HepG2 (cell line): ENCODE results near the gene DLX3. TPM values are rescaled to one million over a fixed set of nuclear protein-coding genes. Genes with fewer than 3 reads are reported as not detected.

ENCODE experiments used
- ATAC-seq: fragments of 200-7000 bp; cut with Tn5 transposase; 3 replicates; pipeline ENCODE4 v1.9.1; 2020; ENCODE audit warnings: mild to moderate bottlenecking, moderate library complexity
- BruUV-seq: library from RNA; stranded (reverse); fragments of 400-500 nt; replicated peaks from 2 replicates; lab custom pipeline; 2021; lab: Mats Ljungman, UMichigan
- CTCF ChIA-PET: fragments of 300-600 bp; formaldehyde crosslinking; extraction: SDS; loops from one replicate; lab custom pipeline; 2021; ENCODE audit warnings: low total read pairs, inconsistent platforms, low intra/inter-chr PET ratio; lab: Yijun Ruan, JAX
- POLR2A ChIA-PET: fragments of 350-600 bp; sonication (Branson Sonifier 250); formaldehyde crosslinking; loops from one replicate; lab custom pipeline; 2020; ENCODE audit warnings: antibody characterized with exemption, inconsistent platforms; lab: Yijun Ruan, JAX
- DNase-seq: peaks from one replicate; pipeline ENCODE4 v3.0.0-alpha.2; 2015; ENCODE audit warnings: low spot score
- FAIRE-seq: peaks from 3 replicates; lab custom pipeline; 2011; peaks lifted over from hg19 to GRCh38; lab: Jason Lieb, UNC
- H2AFZ ChIP-seq: one replicate; pipeline ENCODE4 v1.6.1; 2011; ENCODE audit warnings: low read length, inconsistent platforms
- H3K27ac ChIP-seq: fragments of 300-600 bp; 3 replicates; pipeline ENCODE4 v1.8.0; 2011; ENCODE audit warnings: mixed run types, mild to moderate bottlenecking, mixed read lengths, low read length, inconsistent platforms; ENCODE audit not compliant: insufficient read depth; ENCODE audit errors: extremely low read length
- H3K27me3 ChIP-seq, 2 experiments: fragments of 200-600 bp in 1 of 2; 2 replicates in 1 of 2; 3 replicates in 1 of 2; pipeline versions ENCODE4 v1.6.0 to v1.8.0; 2011; ENCODE audit warnings: low read length in 2 of 2, mild to moderate bottlenecking in 2 of 2, moderate library complexity in 2 of 2, inconsistent platforms in 1 of 2; ENCODE audit not compliant: insufficient read depth in 2 of 2, control insufficient read depth in 1 of 2
- H3K36me3 ChIP-seq, 2 experiments: fragments of 200-600 bp in 1 of 2; replicated peaks in 1 of 2; 2 replicates in 1 of 2; 3 replicates in 1 of 2; pipeline versions ENCODE4 v1.5.1 to v1.8.0; 2011; ENCODE audit warnings: low read length in 2 of 2, inconsistent platforms in 1 of 2; ENCODE audit not compliant: insufficient read depth in 2 of 2, control insufficient read depth in 1 of 2
- H3K4me1 ChIP-seq: 2 replicates; pipeline ENCODE4 v1.5.1; 2012; ENCODE audit warnings: low read length, inconsistent platforms; ENCODE audit not compliant: insufficient read depth
- H3K4me2 ChIP-seq: 2 replicates; pipeline ENCODE4 v1.6.0; 2011; ENCODE audit warnings: low read depth, low read length, inconsistent platforms
- H3K4me3 ChIP-seq, 3 experiments: fragments of 200-600 bp in 1 of 3; sonication (generic), shearing (Covaris generic) in 1 of 3; replicated peaks in 1 of 3; 2 replicates each; pipeline ENCODE4 v1.5.1; 2011 to 2016; ENCODE audit warnings: low read length in 3 of 3, inconsistent platforms in 2 of 3, low read depth in 2 of 3, mild to moderate bottlenecking in 2 of 3, control low read depth in 1 of 3, mixed read lengths in 1 of 3; ENCODE audit not compliant: insufficient read depth in 1 of 3
- H3K79me2 ChIP-seq: one replicate; pipeline ENCODE4 v1.6.1; 2011; ENCODE audit warnings: low read length, inconsistent platforms; ENCODE audit not compliant: insufficient read depth
- H3K9ac ChIP-seq: 2 replicates; pipeline ENCODE4 v1.6.0; 2011; ENCODE audit warnings: mild to moderate bottlenecking, low read depth, low read length, inconsistent platforms; ENCODE audit not compliant: insufficient read depth
- H3K9me3 ChIP-seq: 2 replicates; pipeline ENCODE4 v1.5.1; 2012; ENCODE audit warnings: mild to moderate bottlenecking, low read length
- H4K20me1 ChIP-seq: 2 replicates; pipeline ENCODE4 v1.6.0; 2011; ENCODE audit warnings: inconsistent platforms, mild to moderate bottlenecking, low read length, moderate library complexity; ENCODE audit not compliant: insufficient read depth
- CBX2 ChIP-seq, 2 experiments: fragments of 200-600 bp in 1 of 2; sonication (generic); formaldehyde crosslinking in 1 of 2; IDR thresholded peaks; 2 replicates each; pipeline versions ENCODE4 v1.7.0 to v1.8.1; 2018 to 2022; ENCODE audit warnings: low read depth in 2 of 2, low read length in 1 of 2, mild to moderate bottlenecking in 1 of 2, missing genetic modification reagents in 1 of 2
- CREBL2 ChIP-seq: sonication (generic); formaldehyde crosslinking; IDR thresholded peaks from 2 replicates; pipeline ENCODE4 v1.8.1; 2023; ENCODE audit warnings: missing genetic modification reagents, mild to moderate bottlenecking, borderline replicate concordance
- CREM ChIP-seq, 2 experiments: sonication (generic) in 1 of 2; formaldehyde crosslinking in 1 of 2; IDR thresholded peaks; 2 replicates each; pipeline versions ENCODE4 v1.4.0 to v1.6.1; 2016 to 2020; ENCODE audit warnings: antibody characterized with exemption in 1 of 2, mild to moderate bottlenecking in 1 of 2, missing genetic modification reagents in 1 of 2
- DPF2 ChIP-seq: sonication (generic); formaldehyde crosslinking; IDR thresholded peaks from 2 replicates; pipeline ENCODE4 v1.4.0; 2020; ENCODE audit warnings: mild to moderate bottlenecking, low read depth, missing genetic modification reagents, borderline replicate concordance
- EED ChIP-seq: sonication (generic); formaldehyde crosslinking; IDR thresholded peaks from 2 replicates; pipeline ENCODE4 v1.5.0; 2020; ENCODE audit warnings: mild to moderate bottlenecking, missing genetic modification reagents
- EZH2 ChIP-seq: conservative IDR thresholded peaks from 2 replicates; pipeline ENCODE4 v1.6.1; 2012; ENCODE audit warnings: mild to moderate bottlenecking, low read depth, low read length, moderate library complexity
- HCFC1 ChIP-seq: fragments of 150-350 bp; IDR thresholded peaks from 2 replicates; pipeline ENCODE4 v1.6.1; 2014; ENCODE audit warnings: low read depth, low read length
- JUN ChIP-seq: sonication (generic); formaldehyde crosslinking; IDR thresholded peaks from 2 replicates; pipeline ENCODE4 v1.4.0; 2020; ENCODE audit warnings: mild to moderate bottlenecking, missing genetic modification reagents
- MTF2 ChIP-seq: sonication (generic); formaldehyde crosslinking; IDR thresholded peaks from 2 replicates; pipeline ENCODE4 v1.5.0; 2020; ENCODE audit warnings: missing genetic modification reagents, borderline replicate concordance
- ZFY ChIP-seq: sonication (generic); formaldehyde crosslinking; IDR thresholded peaks from 2 replicates; pipeline ENCODE4 v1.4.0; 2020; ENCODE audit warnings: missing genetic modification reagents
- ZNF501 ChIP-seq: sonication (generic); formaldehyde crosslinking; IDR thresholded peaks from 2 replicates; pipeline ENCODE4 v1.5.1; 2020; ENCODE audit warnings: mild to moderate bottlenecking, moderate library complexity, missing genetic modification reagents
- ZNF556 ChIP-seq: sonication (generic); formaldehyde crosslinking; IDR thresholded peaks from 2 replicates; pipeline ENCODE4 v1.4.0; 2020; ENCODE audit warnings: mild to moderate bottlenecking, missing genetic modification reagents, borderline replicate concordance
- ZNF558 ChIP-seq: sonication (generic); formaldehyde crosslinking; IDR thresholded peaks from 2 replicates; pipeline ENCODE4 v1.9.0; 2022; ENCODE audit warnings: mild to moderate bottlenecking, missing genetic modification reagents, borderline replicate concordance
- ZNF607 ChIP-seq: sonication (generic); formaldehyde crosslinking; IDR thresholded peaks from 2 replicates; pipeline ENCODE4 v1.5.1; 2020; ENCODE audit warnings: missing genetic modification reagents, mild to moderate bottlenecking, borderline replicate concordance
- ZNF7 ChIP-seq: IDR thresholded peaks from 2 replicates; pipeline ENCODE4 v1.6.1; 2016; ENCODE audit warnings: missing biosample characterization, missing genetic modification reagents
- ZNF768 ChIP-seq: sonication (generic); formaldehyde crosslinking; IDR thresholded peaks from 2 replicates; pipeline ENCODE4 v1.4.0; 2020; ENCODE audit warnings: missing genetic modification reagents
- WGBS: methylation state at CpG from one replicate; pipeline ENCODE4 v1.1.6; 2017; ENCODE audit warnings: low lambda C conversion rate; 5-methylcytosine and 5-hydroxymethylcytosine counted together
- in situ Hi-C: cut with HindIII; loops from 2 replicates; pipeline ENCODE4 v1.10.0; 2017; ENCODE audit warnings: low pct_unique_long_range_greater_than_20kb; ENCODE audit not compliant: extremely low pct_ligation_motif_present
- intact Hi-C: fragments of 100-400 bp; cut with micrococcal nuclease; formaldehyde crosslinking; loops from one replicate; pipeline ENCODE4 v1.10.0; 2022; ENCODE audit not compliant: unreplicated experiment
- polyA plus RNA-seq, 8 experiments: library from polyadenylated mRNA; depleted of rRNA in 3 of 8; stranded (reverse) in 7 of 8; unstranded in 1 of 8; fragments of >200 nt; fragmentation: Illumina TruSeq in 4 of 8; extraction: Trizol in 4 of 8; gene quantifications; 2 replicates each; pipeline versions ENCODE4 v1.2.1 to v1.2.3, GENCODE V29; 2011 to 2016; ENCODE audit warnings: low read depth in 4 of 8, missing spikeins in 1 of 8, mixed read lengths in 1 of 8; ENCODE audit not compliant: insufficient read depth in 1 of 8
- total RNA-seq, 5 experiments: library from RNA; depleted of rRNA; stranded (reverse); fragments of >200 nt; fragmentation: Illumina TruSeq; extraction: Trizol; gene quantifications; 2 replicates each; pipeline ENCODE4 v1.2.3, GENCODE V29; 2016; ENCODE audit warnings: low read depth in 1 of 5
- TF ChIP-seq, protein P1 (sequence below): sonication (generic); formaldehyde crosslinking; IDR thresholded peaks from 2 replicates; pipeline ENCODE4 v1.8.0; 2022; ENCODE audit warnings: mild to moderate bottlenecking, missing genetic modification reagents; ENCODE audit not compliant: insufficient replicate concordance
- TF ChIP-seq, protein P2 (sequence below): sonication (generic); formaldehyde crosslinking; IDR thresholded peaks from 2 replicates; pipeline ENCODE4 v1.8.0; 2023; ENCODE audit warnings: mild to moderate bottlenecking, missing genetic modification reagents

DLX3 gene
- total and polyA plus RNA-seq, 2 of the 13 experiments (the other 11 are each of a cell fraction or from before 2014, with no cell fraction given) = 0.03 TPM; not detected in 1

- in situ Hi-C loops = no loop called here
- intact Hi-C loops = no loop called here
- Histone ChIP-seq H3K36me3 (no peaks in the 10 kb centered on the region), H3K79me2 (no peaks in the 10 kb centered on the region), H3K27ac (no peak overlapping the region), H3K9me3 (no peaks in the 10 kb centered on the region), H3K27me3 (peaks cover 26 to 77% of the 10 kb centered on the region in 2 experiments), H2AFZ (no peak overlapping the region), H3K4me1 (peaks cover 28% of the 10 kb centered on the region), H3K4me2 (no peak overlapping the region), H3K4me3 (no peak overlapping the region; a peak in 1 of 6 replicates), H4K20me1 (no peaks in the 10 kb centered on the region; the same call in 1 of the 2 replicates), H3K9ac (no peak overlapping the region)
- ChIA-PET POLR2A (no interaction called here), CTCF (no interaction called here)
- BruUV-seq = no TSS peak
- 20% methylated on average over 38 of the region's 52 CpGs for WGBS
- no peak for FAIRE-seq
- ATAC-seq = no peak
- no peak for DNase-seq
- TF ChIP-seq CBX2 (IDR thresholded peaks at IDR 0.05; ENCODE audit: low read depth, low read length) (peak; percentile 53; the same call in 1 of the 2 replicates), CBX2 (CRISPR knock-in tag; IDR thresholded peaks at IDR 0.05; ENCODE audit: low read depth) (no peak), HCFC1 (no peak), MTF2 (CRISPR knock-in tag) (peak; percentile 39; the same call in 1 of the 2 replicates), DPF2 (CRISPR knock-in tag) (no peak), ZNF768 (CRISPR knock-in tag) (peak; percentile 16; the same call in 1 of the 2 replicates), ZNF558 (CRISPR knock-in tag) (no peak), ZNF7 (CRISPR knock-in tag) (no peak), EED (CRISPR knock-in tag) (0 out of 2 replicates have a peak, but pooled peaks have one; percentile 60), EZH2 (peak; percentile 79), ZNF556 (CRISPR knock-in tag) (no peak), ZFY (CRISPR knock-in tag) (no peak), CREM (IDR thresholded peaks at IDR 0.05) (no peak), CREM (CRISPR knock-in tag; IDR thresholded peaks at IDR 0.05) (no peak), ZNF607 (CRISPR knock-in tag) (no peak), CREBL2 (CRISPR knock-in tag) (no peak), JUN (CRISPR knock-in tag) (no peak), ZNF501 (no peak)
- TF ChIP-seq, protein P1, sequence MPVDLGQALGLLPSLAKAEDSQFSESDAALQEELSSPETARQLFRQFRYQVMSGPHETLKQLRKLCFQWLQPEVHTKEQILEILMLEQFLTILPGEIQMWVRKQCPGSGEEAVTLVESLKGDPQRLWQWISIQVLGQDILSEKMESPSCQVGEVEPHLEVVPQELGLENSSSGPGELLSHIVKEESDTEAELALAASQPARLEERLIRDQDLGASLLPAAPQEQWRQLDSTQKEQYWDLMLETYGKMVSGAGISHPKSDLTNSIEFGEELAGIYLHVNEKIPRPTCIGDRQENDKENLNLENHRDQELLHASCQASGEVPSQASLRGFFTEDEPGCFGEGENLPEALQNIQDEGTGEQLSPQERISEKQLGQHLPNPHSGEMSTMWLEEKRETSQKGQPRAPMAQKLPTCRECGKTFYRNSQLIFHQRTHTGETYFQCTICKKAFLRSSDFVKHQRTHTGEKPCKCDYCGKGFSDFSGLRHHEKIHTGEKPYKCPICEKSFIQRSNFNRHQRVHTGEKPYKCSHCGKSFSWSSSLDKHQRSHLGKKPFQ (CRISPR knock-in tag) = no peak
- TF ChIP-seq, protein P2, sequence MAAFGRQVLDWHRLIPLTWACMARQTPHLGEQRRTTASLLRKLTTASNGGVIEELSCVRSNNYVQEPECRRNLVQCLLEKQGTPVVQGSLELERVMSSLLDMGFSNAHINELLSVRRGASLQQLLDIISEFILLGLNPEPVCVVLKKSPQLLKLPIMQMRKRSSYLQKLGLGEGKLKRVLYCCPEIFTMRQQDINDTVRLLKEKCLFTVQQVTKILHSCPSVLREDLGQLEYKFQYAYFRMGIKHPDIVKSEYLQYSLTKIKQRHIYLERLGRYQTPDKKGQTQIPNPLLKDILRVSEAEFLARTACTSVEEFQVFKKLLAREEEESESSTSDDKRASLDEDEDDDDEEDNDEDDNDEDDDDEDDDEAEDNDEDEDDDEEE = no peak
Observed at GRCh38 chr17:49964769-49965523, 30.1 kb downstream of the DLX3 start.
